Body of pancreas (tissue), 4 donors: ENCODE data around the gene CCSER2.

Experiments used
- POLR2A ChIP-seq, 3 donors: fragments of 450-650 bp; IDR thresholded peaks; one replicate each; pipeline ENCODE4 v1.6.1; 2016; ENCODE audit warnings: antibody characterized with exemption in 3 of 3, mild to moderate bottlenecking in 2 of 3
- TF ChIP-seq, protein P1 (sequence below), 7 experiments: fragments of 450-650 bp in 4 of 7; fragments of 200-600 bp in 3 of 7; sonication (generic) in 3 of 7; IDR thresholded peaks; one replicate each; pipeline ENCODE4 v1.5.1; 2016 to 2019; ENCODE audit warnings: antibody characterized with exemption in 7 of 7

DNA sequence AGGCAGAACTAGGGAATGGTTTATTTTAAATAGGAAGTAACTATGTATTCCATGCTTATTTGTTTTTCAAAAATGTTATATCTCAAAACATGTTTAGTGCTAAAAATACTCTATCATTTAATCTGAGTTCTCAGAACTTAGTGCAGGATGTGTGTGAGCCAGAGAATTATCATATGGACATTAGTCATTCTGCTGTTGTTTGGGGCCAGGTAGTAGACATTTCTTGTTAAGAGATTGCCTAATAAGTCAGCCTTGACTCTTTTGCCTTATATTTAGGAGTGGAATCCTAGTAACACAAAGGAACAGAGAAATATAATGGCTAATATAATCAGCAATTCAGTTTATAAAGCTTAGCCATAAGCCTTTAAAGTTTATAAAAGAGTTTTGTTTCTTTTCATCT, 149.8 kb downstream of the CCSER2 start:
- TF ChIP-seq, protein P1, sequence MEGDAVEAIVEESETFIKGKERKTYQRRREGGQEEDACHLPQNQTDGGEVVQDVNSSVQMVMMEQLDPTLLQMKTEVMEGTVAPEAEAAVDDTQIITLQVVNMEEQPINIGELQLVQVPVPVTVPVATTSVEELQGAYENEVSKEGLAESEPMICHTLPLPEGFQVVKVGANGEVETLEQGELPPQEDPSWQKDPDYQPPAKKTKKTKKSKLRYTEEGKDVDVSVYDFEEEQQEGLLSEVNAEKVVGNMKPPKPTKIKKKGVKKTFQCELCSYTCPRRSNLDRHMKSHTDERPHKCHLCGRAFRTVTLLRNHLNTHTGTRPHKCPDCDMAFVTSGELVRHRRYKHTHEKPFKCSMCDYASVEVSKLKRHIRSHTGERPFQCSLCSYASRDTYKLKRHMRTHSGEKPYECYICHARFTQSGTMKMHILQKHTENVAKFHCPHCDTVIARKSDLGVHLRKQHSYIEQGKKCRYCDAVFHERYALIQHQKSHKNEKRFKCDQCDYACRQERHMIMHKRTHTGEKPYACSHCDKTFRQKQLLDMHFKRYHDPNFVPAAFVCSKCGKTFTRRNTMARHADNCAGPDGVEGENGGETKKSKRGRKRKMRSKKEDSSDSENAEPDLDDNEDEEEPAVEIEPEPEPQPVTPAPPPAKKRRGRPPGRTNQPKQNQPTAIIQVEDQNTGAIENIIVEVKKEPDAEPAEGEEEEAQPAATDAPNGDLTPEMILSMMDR (IDR thresholded peaks at IDR 0.05), result no peak
- no peak for TF ChIP-seq POLR2A (IDR thresholded peaks at IDR 0.05)
